Caco-2 (cell line): ENCODE results near the gene LRRC4C. TPM values are rescaled to one million over a fixed set of nuclear protein-coding genes. Genes with fewer than 3 reads are reported as not detected.

ENCODE experiments used
- BruUV-seq: library from RNA; stranded (reverse); fragments of 400-500 nt; replicated peaks from 2 replicates; lab custom pipeline; 2021; lab: Mats Ljungman, UMichigan
- CTCF ChIA-PET: fragments of 300-600 bp; sonication (Branson Sonifier 250); formaldehyde crosslinking; loops from one replicate; lab custom pipeline; 2022; ENCODE audit warnings: antibody characterized with exemption; lab: Charles Lee
- POLR2A ChIA-PET: fragments of 300-600 bp; sonication (Branson Sonifier 250); formaldehyde crosslinking; loops from one replicate; lab custom pipeline; 2022; ENCODE audit warnings: antibody characterized with exemption; lab: Charles Lee
- DNase-seq, 2 experiments: peaks; one replicate each; pipeline versions ENCODE4 v3.0.0 to v3.0.0-alpha.2; 2020 to 2022
- H3K27me3 ChIP-seq: replicated peaks from 2 replicates; pipeline ENCODE4 v1.6.0; 2011; ENCODE audit warnings: low read length; ENCODE audit not compliant: control insufficient read depth, insufficient read depth
- H3K36me3 ChIP-seq: 2 replicates; pipeline ENCODE4 v1.5.1; 2011; ENCODE audit warnings: low read length; ENCODE audit not compliant: control insufficient read depth, insufficient read depth
- H3K4me1 ChIP-seq: fragments of 250-450 bp; sonication (Bioruptor Pico); 2 replicates; pipeline ENCODE4 v1.5.1; 2020; ENCODE audit warnings: mild to moderate bottlenecking
- H3K4me3 ChIP-seq: 2 replicates; pipeline ENCODE4 v1.5.1; 2011; ENCODE audit warnings: low read depth, mild to moderate bottlenecking, control low read depth, low read length
- H3K9me3 ChIP-seq: fragments of 250-450 bp; sonication (Bioruptor Pico); 2 replicates; pipeline ENCODE4 v1.5.1; 2020; ENCODE audit warnings: mild to moderate bottlenecking, moderate library complexity
- H3K27ac Mint-ChIP-seq: one replicate; pipeline ENCODE4 v1.8.0; 2022; ENCODE audit warnings: mixed read lengths; ENCODE audit not compliant: unreplicated experiment
- H3K27me3 Mint-ChIP-seq: one replicate; pipeline ENCODE4 v1.8.0; 2022; ENCODE audit warnings: mixed read lengths; ENCODE audit not compliant: insufficient read depth, unreplicated experiment
- H3K36me3 Mint-ChIP-seq: one replicate; pipeline ENCODE4 v1.8.0; 2022; ENCODE audit warnings: mild to moderate bottlenecking, mixed read lengths; ENCODE audit not compliant: insufficient read depth, unreplicated experiment
- H3K4me1 Mint-ChIP-seq: one replicate; pipeline ENCODE4 v1.8.0; 2022; ENCODE audit warnings: low read depth, mixed read lengths; ENCODE audit not compliant: unreplicated experiment
- H3K4me3 Mint-ChIP-seq: one replicate; pipeline ENCODE4 v1.8.0; 2022; ENCODE audit warnings: mild to moderate bottlenecking, moderate library complexity, mixed read lengths; ENCODE audit not compliant: unreplicated experiment
- H3K9me3 Mint-ChIP-seq: one replicate; pipeline ENCODE4 v1.8.0; 2022; ENCODE audit warnings: mixed read lengths; ENCODE audit not compliant: unreplicated experiment
- CTCF ChIP-seq, 2 experiments: fragments of 200-600 bp in 1 of 2; IDR thresholded peaks; 1 replicate in 1 of 2; 2 replicates in 1 of 2; pipeline versions ENCODE4 v1.5.1 to v1.8.0; 2011 to 2022; ENCODE audit warnings: antibody characterized with exemption in 1 of 2, control low read depth in 1 of 2, inconsistent platforms in 1 of 2, low read depth in 1 of 2, low read length in 1 of 2, mild to moderate bottlenecking in 1 of 2, moderate library complexity in 1 of 2; ENCODE audit not compliant: insufficient read depth in 1 of 2, severe bottlenecking in 1 of 2, unreplicated experiment in 1 of 2
- intact Hi-C: fragments of 100-400 bp; cut with micrococcal nuclease; formaldehyde crosslinking; loops from one replicate; pipeline ENCODE4 v1.10.0; 2022; ENCODE audit not compliant: unreplicated experiment
- total RNA-seq: library from RNA; stranded (reverse); gene quantifications from 2 replicates; pipeline ENCODE4 v1.2.3, GENCODE V29; 2022

The LRRC4C gene
- total RNA-seq, 1 experiment from 2014 or later, result not detected

DNA sequence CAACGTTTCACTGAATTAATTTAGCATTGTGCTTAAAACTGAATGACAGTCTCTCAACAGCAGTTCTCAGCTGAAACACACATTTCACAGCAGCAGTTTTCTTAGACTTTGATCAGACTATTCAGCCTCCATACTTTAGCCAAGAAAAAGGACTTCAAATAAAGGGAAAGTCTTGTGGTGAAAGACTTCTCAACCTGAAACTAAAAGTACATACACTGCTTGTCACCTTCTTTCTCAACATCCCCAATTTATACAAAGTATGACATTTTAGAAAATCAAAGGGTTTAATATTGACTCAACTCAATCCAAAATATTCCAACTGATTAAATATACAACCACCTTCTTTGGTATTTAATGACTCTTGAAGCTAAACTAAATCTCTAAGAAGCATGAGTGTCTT lies 419.0 kb downstream of the LRRC4C start:
- no peak overlapping the region for H3K27ac Mint-ChIP-seq
- Histone ChIP-seq H3K27me3 (no peaks in the 10 kb centered on the region), H3K9me3 (no peaks in the 10 kb centered on the region), H3K4me1 (no peaks in the 10 kb centered on the region), H3K4me3 (no peak overlapping the region), H3K36me3 (no peaks in the 10 kb centered on the region)
- H3K27me3 Mint-ChIP-seq, result no peaks in the 10 kb centered on the region
- no peaks in the 10 kb centered on the region for H3K36me3 Mint-ChIP-seq
- TF ChIP-seq CTCF (IDR thresholded peaks at IDR 0.05; ENCODE audit: insufficient read depth in 1 of 2, low read depth in 1 of 2, low read length in 1 of 2, severe bottlenecking in 1 of 2, unreplicated experiment in 1 of 2), result no peak
- no TSS peak for BruUV-seq
- H3K4me3 Mint-ChIP-seq, result no peak overlapping the region
- intact Hi-C loops, result no loop called here
- ChIA-PET CTCF (no interaction called here), POLR2A (no interaction called here)
- H3K9me3 Mint-ChIP-seq, result no peaks in the 10 kb centered on the region
- H3K4me1 Mint-ChIP-seq, result no peaks in the 10 kb centered on the region
- DNase-seq, result no peak

- Mint-ChIP-seq H3K27me3 (no peaks in the 10 kb centered on the region), H3K9me3 (no peaks in the 10 kb centered on the region), H3K4me3 (no peak overlapping the region), H3K27ac (no peak overlapping the region), H3K36me3 (no peaks in the 10 kb centered on the region), H3K4me1 (no peaks in the 10 kb centered on the region)
- DNase-seq, result no peak
- no peaks in the 10 kb centered on the region for H3K27me3 ChIP-seq
- BruUV-seq, result no TSS peak
- H3K36me3 ChIP-seq, result no peaks in the 10 kb centered on the region
- no peak overlapping the region for H3K4me3 ChIP-seq
- POLR2A ChIA-PET, result no interaction called here
- no peaks in the 10 kb centered on the region for H3K9me3 ChIP-seq
- intact Hi-C loops, result no loop called here
- H3K4me1 ChIP-seq, result no peaks in the 10 kb centered on the region
- TF ChIP-seq CTCF (IDR thresholded peaks at IDR 0.05; ENCODE audit: insufficient read depth in 1 of 2, low read depth in 1 of 2, low read length in 1 of 2, severe bottlenecking in 1 of 2, unreplicated experiment in 1 of 2), result no peak
- CTCF ChIA-PET, result no interaction called here
Observed at GRCh38 chr11:41039592-41039991, 419.9 kb downstream of the LRRC4C start.

- POLR2A ChIA-PET, result no interaction called here
- no peak overlapping the region for H3K4me3 ChIP-seq
- Mint-ChIP-seq H3K9me3 (peaks cover 10% of the 10 kb centered on the region), H3K4me3 (no peak overlapping the region), H3K4me1 (no peaks in the 10 kb centered on the region), H3K27ac (no peak overlapping the region), H3K27me3 (no peaks in the 10 kb centered on the region), H3K36me3 (no peaks in the 10 kb centered on the region)
- intact Hi-C loops, result no loop called here
- 0 out of 2 replicates have a peak, but pooled peaks cover 7% of the 10 kb centered on the region for H3K4me1 ChIP-seq
- TF ChIP-seq CTCF (IDR thresholded peaks at IDR 0.05; ENCODE audit: insufficient read depth in 1 of 2, low read depth in 1 of 2, low read length in 1 of 2, severe bottlenecking in 1 of 2, unreplicated experiment in 1 of 2), result no peak
- H3K9me3 ChIP-seq, result no peaks in the 10 kb centered on the region; the same call in 1 of the 2 replicates
- DNase-seq, result no peak
- no peaks in the 10 kb centered on the region for H3K36me3 ChIP-seq
- H3K27me3 ChIP-seq, result no peaks in the 10 kb centered on the region
- no TSS peak for BruUV-seq
- CTCF ChIA-PET, result no interaction called here
Observed at GRCh38 chr11:41031551-41032060, 427.8 kb downstream of the LRRC4C start.
